Upper lobe of left lung (tissue), 4 donors: Measurements from ENCODE around the gene CDS2.

ENCODE experiments used
- POLR2A ChIP-seq, 4 donors: fragments of 450-650 bp; IDR thresholded peaks; one replicate each; pipeline ENCODE4 v1.5.1; 2016 to 2017; ENCODE audit warnings: antibody characterized with exemption in 4 of 4, mild to moderate bottlenecking in 2 of 4
- POLR2AphosphoS5 ChIP-seq, 2 donors: sonication (generic); formaldehyde crosslinking; IDR thresholded peaks; one replicate each; pipeline ENCODE4 v1.5.1; 2017; ENCODE audit warnings: antibody characterized with exemption in 2 of 2

DNA sequence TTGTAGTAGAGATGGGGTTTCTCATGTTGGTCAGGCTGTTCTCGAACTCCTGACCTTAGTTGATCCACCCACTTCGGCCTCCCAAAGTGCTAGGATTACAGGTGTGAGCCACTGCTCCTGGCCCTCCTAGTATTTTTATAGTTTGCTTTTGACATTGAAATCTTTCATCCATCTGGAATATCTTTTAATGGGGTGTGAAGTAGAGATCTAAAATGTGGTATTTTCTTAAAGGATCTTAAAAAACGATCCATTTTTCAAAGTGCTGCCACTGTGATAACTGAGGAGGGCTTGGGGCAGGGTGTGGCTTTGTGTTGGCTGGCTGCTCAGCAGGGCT, 23.1 kb downstream of the CDS2 start:
- TF ChIP-seq POLR2A (IDR thresholded peaks at IDR 0.05) (no peak), POLR2AphosphoS5 (IDR thresholded peaks at IDR 0.05) (no peak)
